ENCODE measurements around the gene SLC17A3.

SLC17A3 gene

GRCh38 chr6:25889877-25890853 lies 16.1 kb upstream of the SLC17A3 start:
- no peak for DNase-seq

GRCh38 chr6:25888626-25889025 lies 14.6 kb upstream of the SLC17A3 start:
- no peak for DNase-seq

- no peak for DNase-seq
These were observed 12.0 kb upstream of the SLC17A3 start for GRCh38 chr6:25886066-25886465.

- no peak for DNase-seq
These were observed 9.9 kb upstream of the SLC17A3 start for GRCh38 chr6:25883991-25884390.

- no peak for DNase-seq
These were observed 9.5 kb upstream of the SLC17A3 start for GRCh38 chr6:25883536-25883935.

GRCh38 chr6:25882051-25882496 lies 8.0 kb upstream of the SLC17A3 start:
- peak in 1 of 4 experiments; percentile 1 for DNase-seq

GRCh38 chr6:25880601-25881000 lies 6.6 kb upstream of the SLC17A3 start:
- no peak for DNase-seq

GRCh38 chr6:25878721-25879322 lies 4.8 kb upstream of the SLC17A3 start:
- no peak for DNase-seq

GRCh38 chr6:25875926-25876602 lies 2.0 kb upstream of the SLC17A3 start:
- DNase-seq, result no peak

- no peak for DNase-seq
These were observed 1.5 kb upstream of the SLC17A3 start for GRCh38 chr6:25875563-25875905.

GRCh38 chr6:25874822-25875562 lies 949 bp upstream of the SLC17A3 start:
- no peak for DNase-seq

GRCh38 chr6:25872814-25873213 lies 1.2 kb downstream of the SLC17A3 start:
- no peak for DNase-seq

- DNase-seq, result no peak
These were observed 4.2 kb downstream of the SLC17A3 start for GRCh38 chr6:25869840-25870239.

GRCh38 chr6:25868436-25869183 lies 5.4 kb downstream of the SLC17A3 start:
- DNase-seq, result no peak

GRCh38 chr6:25866011-25866410 lies 8.0 kb downstream of the SLC17A3 start:
- DNase-seq, result no peak

- DNase-seq, result no peak
These were observed 10.7 kb downstream of the SLC17A3 start for GRCh38 chr6:25863360-25863759.

- DNase-seq, result no peak
These were observed 11.8 kb downstream of the SLC17A3 start for GRCh38 chr6:25862199-25862598.

GRCh38 chr6:25852756-25853155 lies 21.3 kb downstream of the SLC17A3 start:
- DNase-seq, result no peak

GRCh38 chr6:25851961-25852360 lies 22.1 kb downstream of the SLC17A3 start:
- DNase-seq, result no peak

GRCh38 chr6:25844518-25844917 lies 29.5 kb downstream of the SLC17A3 start:
- DNase-seq, result no peak

GRCh38 chr6:25842526-25842925 lies 31.5 kb downstream of the SLC17A3 start:
- no peak for DNase-seq

Data from activated CD4-positive, CD25-positive, alpha-beta regulatory T cell (primary cell).